A549 treated with CORT108297 at 1 μM for 4 hours (cell line): ENCODE data around the gene N4BP2L2. TPM values are rescaled to one million over a fixed set of nuclear protein-coding genes. Genes with fewer than 3 reads are reported as not detected.

Experiments
- total RNA-seq: library from RNA; stranded (reverse); fragments of 200-300 nt; extraction: Qiagen RNA extraction; gene quantifications from 5 replicates; pipeline ENCODE4 v1.2.3, GENCODE V29; 2022

N4BP2L2 gene
- total RNA-seq, result 18.4 to 25.9 TPM (median 20.9 TPM) in 5 replicates

GRCh38 chr13:32538621-32539246 lies at the start of gene N4BP2L2:
TSS of gene N4BP2L2 (minus strand) at chr13:32538795. CDS start at chr13:32537027, 1,768 bp downstream.

GRCh38 chr13:32586080-32586900 lies 47.7 kb upstream of the N4BP2L2 start, which contains the start of gene PDS5B:
TSS of gene PDS5B (plus strand) at chr13:32586452. CDS start at chr13:32648773, 62,321 bp downstream.

GRCh38 chr13:32427852-32428580 lies 110.6 kb downstream of the N4BP2L2 start, which contains the start of gene N4BP2L1:
TSS of gene N4BP2L1 (minus strand) at chr13:32428130. CDS start at chr13:32428082, 48 bp downstream.

Other genes with a start within 250 kb of the N4BP2L2 start
- gene ZAR1L, start 223.4 kb downstream of the N4BP2L2 start, total RNA-seq, result 0.08 TPM in 1 of 5 replicates, not detected in the others
- gene BRCA2, start 223.3 kb downstream of the N4BP2L2 start, total RNA-seq, result 3.0 to 6.8 TPM (median 3.7 TPM) in 5 replicates
- gene N4BP2L1, start 110.7 kb downstream of the N4BP2L2 start, total RNA-seq, result 0.40 to 0.64 TPM (median 0.51 TPM) in 5 replicates
- 8.8 to 12.9 TPM (median 9.3 TPM) in 5 replicates for gene PDS5B, start 47.7 kb upstream of the N4BP2L2 start, total RNA-seq